HL-60 (cell line): ENCODE results near the gene ACYP2.

ENCODE experiments used
- CTCF ChIP-seq: IDR thresholded peaks from one replicate; pipeline ENCODE4 v1.5.1; 2011; ENCODE audit warnings: low read length, control low read depth, inconsistent platforms; ENCODE audit not compliant: insufficient read depth
- GABPA ChIP-seq: IDR thresholded peaks from 2 replicates; pipeline ENCODE4 v1.6.1; 2012; ENCODE audit warnings: low read depth

- TF ChIP-seq CTCF: no peak
- TF ChIP-seq GABPA: no peak
Measured at GRCh38 chr2:54073796-54074195, 41.6 kb upstream of the ACYP2 start.
